ENCODE measurements around the gene SCAMP5.

Gene SCAMP5

GRCh38 chr15:74976159-74976558 is 19.2 kb upstream of the SCAMP5 start:
- no peak for DNase-seq (ENCODE audit: low read depth, low spot score)

- DNase-seq (ENCODE audit: low read depth, low spot score) = no peak
These were observed 17.8 kb upstream of the SCAMP5 start for GRCh38 chr15:74977599-74977998.

- no peak for DNase-seq (ENCODE audit: low read depth, low spot score)
These were observed 17.3 kb upstream of the SCAMP5 start for GRCh38 chr15:74978077-74978476.

GRCh38 chr15:74978503-74978902 is 16.9 kb upstream of the SCAMP5 start:
- no peak for DNase-seq (ENCODE audit: low read depth, low spot score)

GRCh38 chr15:74982183-74982582 is 13.2 kb upstream of the SCAMP5 start:
- no peak for DNase-seq (ENCODE audit: low read depth, low spot score)

GRCh38 chr15:74983725-74984231 is 11.6 kb upstream of the SCAMP5 start:
- DNase-seq (ENCODE audit: low read depth, low spot score) = no peak

GRCh38 chr15:74988007-74988800 is 7.2 kb upstream of the SCAMP5 start:
- no peak for DNase-seq (ENCODE audit: low read depth, low spot score)

GRCh38 chr15:74989527-74989926 is 5.8 kb upstream of the SCAMP5 start:
- no peak for DNase-seq (ENCODE audit: low read depth, low spot score)

- no peak for DNase-seq (ENCODE audit: low read depth, low spot score)
These were observed 2.7 kb upstream of the SCAMP5 start for GRCh38 chr15:74992619-74993018.

GRCh38 chr15:74994236-74994635 is 1.1 kb upstream of the SCAMP5 start:
- DNase-seq (ENCODE audit: low read depth, low spot score) = no peak

GRCh38 chr15:74994685-74995084 is 678 bp upstream of the SCAMP5 start:
- no peak for DNase-seq (ENCODE audit: low read depth, low spot score)

- DNase-seq (ENCODE audit: low read depth, low spot score) = no peak
These were observed 709 bp downstream of the SCAMP5 start for GRCh38 chr15:74995779-74996765.

- no peak for DNase-seq (ENCODE audit: low read depth, low spot score)
These were observed 1.8 kb downstream of the SCAMP5 start for GRCh38 chr15:74997141-74997540.

GRCh38 chr15:74997543-74997942 is 2.2 kb downstream of the SCAMP5 start:
- DNase-seq (ENCODE audit: low read depth, low spot score) = no peak

GRCh38 chr15:75001310-75001709 is 5.9 kb downstream of the SCAMP5 start:
- no peak for DNase-seq (ENCODE audit: low read depth, low spot score)

GRCh38 chr15:75002398-75002797 is 7.0 kb downstream of the SCAMP5 start:
- no peak for DNase-seq (ENCODE audit: low read depth, low spot score)

GRCh38 chr15:75007216-75007615 is 11.9 kb downstream of the SCAMP5 start:
- no peak for DNase-seq (ENCODE audit: low read depth, low spot score)

GRCh38 chr15:75008221-75008625 is 12.9 kb downstream of the SCAMP5 start:
- no peak for DNase-seq (ENCODE audit: low read depth, low spot score)

- DNase-seq (ENCODE audit: low read depth, low spot score) = no peak
These were observed 13.4 kb downstream of the SCAMP5 start for GRCh38 chr15:75008629-75009326.

GRCh38 chr15:75016431-75016830 is 21.1 kb downstream of the SCAMP5 start:
- no peak for DNase-seq (ENCODE audit: low read depth, low spot score)

GRCh38 chr15:75019916-75020315 is 24.6 kb downstream of the SCAMP5 start:
- no peak for DNase-seq (ENCODE audit: low read depth, low spot score)

- no peak for DNase-seq (ENCODE audit: low read depth, low spot score)
These were observed 26.0 kb downstream of the SCAMP5 start for GRCh38 chr15:75021341-75021740.

Measured in smooth muscle cell of the brain vasculature (primary cell).